Myocyte (in vitro differentiated cells): ENCODE data around the gene NBPF19. TPM values are rescaled to one million over a fixed set of nuclear protein-coding genes. Genes with fewer than 3 reads are reported as not detected.
"Not testable (repeated sequence)": the region's sequence is repeated elsewhere in the genome, so short reads cannot be mapped to it uniquely, and the experiment has no call there.

ENCODE experiments used
- DNase-seq: peaks from one replicate; pipeline ENCODE4 v3.0.0-alpha.2; 2012; ENCODE audit warnings: low read depth
- polyA plus RNA-seq: library from polyadenylated mRNA; unstranded; fragments of >200 nt; gene quantifications from one replicate; pipeline ENCODE4 v1.2.1, GENCODE V29; 2012; ENCODE audit warnings: missing spikeins
- total RNA-seq: library from RNA; depleted of rRNA; stranded (reverse); fragments of >200 nt; gene quantifications from 2 replicates; pipeline ENCODE4 v1.2.3, GENCODE V29; 2014

NBPF19 gene
- 11.1 and 13.3 TPM in 2 replicates for total RNA-seq
- 7.0 TPM for polyA plus RNA-seq

- not testable (repeated sequence) for DNase-seq
Measured at GRCh38 chr1:149474745-149475144, at the start of gene NBPF19. Gene NBPF19 (plus strand): TSS chr1:149475045. CDS start chr1:149475933, 888 bp downstream.

- not testable (repeated sequence) for DNase-seq
Measured at GRCh38 chr1:149428317-149428716, 46.5 kb upstream of the NBPF19 start.

GRCh38 chr1:149445451-149445850, 29.4 kb upstream of the NBPF19 start:
- peak; percentile 46 for DNase-seq

- DNase-seq = not testable (repeated sequence)
Measured at GRCh38 chr1:149452196-149452595, 22.6 kb upstream of the NBPF19 start.

- not testable (repeated sequence) for DNase-seq
Measured at GRCh38 chr1:149452652-149453051, 22.2 kb upstream of the NBPF19 start.

GRCh38 chr1:149558350-149558825, 83.5 kb downstream of the NBPF19 start:
- peak; percentile 0 for DNase-seq

- DNase-seq = not testable (repeated sequence)
Measured at GRCh38 chr1:149561806-149562205, 87.0 kb downstream of the NBPF19 start.

- not testable (repeated sequence) for DNase-seq
Measured at GRCh38 chr1:149565485-149565884, 90.6 kb downstream of the NBPF19 start.

- not testable (repeated sequence) for DNase-seq
Measured at GRCh38 chr1:149572763-149573162, 97.9 kb downstream of the NBPF19 start.

GRCh38 chr1:149585592-149585991, 110.7 kb downstream of the NBPF19 start:
- DNase-seq = peak; percentile 35

Other genes with a start within 250 kb of the NBPF19 start
- not detected in 2 replicates for gene PPIAL4C, start 108.8 kb downstream of the NBPF19 start, total RNA-seq